Tibial artery (tissue), 4 donors: ENCODE measurements around the gene IGSF21.

Experiments
- DNase-seq, 2 donors: peaks; one replicate each; pipeline ENCODE4 v3.0.0-alpha.2; 2019
- H3K27ac ChIP-seq, 2 donors: fragments of 200-600 bp; sonication (generic) in 1 of 2; 1 replicate in 1 of 2; 2 replicates in 1 of 2; pipeline ENCODE4 v1.5.1; 2018 to 2019; ENCODE audit warnings: mild to moderate bottlenecking in 1 of 2
- H3K27me3 ChIP-seq, 2 donors: fragments of 200-600 bp; sonication (generic) in 1 of 2; one replicate each; pipeline versions ENCODE4 v1.5.1 to v1.6.0; 2016 to 2019
- H3K36me3 ChIP-seq, 3 donors: fragments of 200-600 bp; sonication (generic) in 2 of 3; one replicate each; pipeline ENCODE4 v1.5.1; 2016 to 2019; ENCODE audit warnings: mild to moderate bottlenecking in 2 of 3
- H3K4me1 ChIP-seq, 4 donors: fragments of 200-600 bp; sonication (generic) in 2 of 4; 1 replicate in 3 of 4; 2 replicates in 1 of 4; pipeline ENCODE4 v1.5.1; 2016 to 2019
- H3K4me3 ChIP-seq, 2 donors: fragments of 200-600 bp; sonication (generic) in 1 of 2; 1 replicate in 1 of 2; 2 replicates in 1 of 2; pipeline ENCODE4 v1.5.1; 2018 to 2019; ENCODE audit warnings: mild to moderate bottlenecking in 2 of 2
- H3K9me3 ChIP-seq, 3 donors: fragments of 200-600 bp; sonication (generic) in 1 of 3; one replicate each; pipeline ENCODE4 v1.5.1; 2016 to 2019
- CTCF ChIP-seq, 2 experiments: fragments of 200-600 bp in 1 of 2; fragments of 450-650 bp in 1 of 2; IDR thresholded peaks; one replicate each; pipeline ENCODE4 v1.5.1; 2017 to 2019; ENCODE audit warnings: antibody characterized with exemption in 2 of 2, mild to moderate bottlenecking in 1 of 2, moderate library complexity in 1 of 2
- intact Hi-C: fragments of 100-400 bp; cut with DNase I; formaldehyde crosslinking; loops from one replicate; pipeline ENCODE4 v1.15.0; 2023; ENCODE audit warnings: low total_unique reads

The IGSF21 gene

GRCh38 chr1:18290740-18291412 is 183.3 kb downstream of the IGSF21 start:
- no peaks in the 10 kb centered on the region for H3K4me1 ChIP-seq
- H3K9me3 ChIP-seq: no peaks in the 10 kb centered on the region
- no peak overlapping the region for H3K27ac ChIP-seq
- no peak overlapping the region for H3K4me3 ChIP-seq
- intact Hi-C loops: no loop called here
- no peak for DNase-seq
- peaks cover 0 to 88% of the 10 kb centered on the region in 2 donors for H3K27me3 ChIP-seq
- H3K36me3 ChIP-seq: no peaks in the 10 kb centered on the region
- no peak for TF ChIP-seq CTCF (IDR thresholded peaks at IDR 0.05)

- Histone ChIP-seq H3K4me3 (no peak overlapping the region), H3K36me3 (no peaks in the 10 kb centered on the region), H3K27ac (no peak overlapping the region), H3K4me1 (no peaks in the 10 kb centered on the region), H3K9me3 (no peaks in the 10 kb centered on the region), H3K27me3 (peaks cover 0 to 93% of the 10 kb centered on the region in 2 donors)
- intact Hi-C loops: no loop called here
- no peak for DNase-seq
- no peak for TF ChIP-seq CTCF (IDR thresholded peaks at IDR 0.05)
These were observed 184.9 kb downstream of the IGSF21 start for GRCh38 chr1:18292531-18292930.

- H3K27me3 ChIP-seq: peaks cover 0 to 96% of the 10 kb centered on the region in 2 donors
- H3K27ac ChIP-seq: no peak overlapping the region
- no peaks in the 10 kb centered on the region for H3K36me3 ChIP-seq
- intact Hi-C loops: no loop called here
- no peak for TF ChIP-seq CTCF (IDR thresholded peaks at IDR 0.05)
- H3K4me3 ChIP-seq: no peak overlapping the region
- no peaks in the 10 kb centered on the region for H3K9me3 ChIP-seq
- no peak for DNase-seq
- no peaks in the 10 kb centered on the region for H3K4me1 ChIP-seq
These were observed 185.7 kb downstream of the IGSF21 start for GRCh38 chr1:18293291-18293690.

GRCh38 chr1:18294437-18295176 is 187.0 kb downstream of the IGSF21 start:
- intact Hi-C loops: no loop called here
- no peak overlapping the region for H3K4me3 ChIP-seq
- H3K4me1 ChIP-seq: no peaks in the 10 kb centered on the region
- no peak overlapping the region for H3K27ac ChIP-seq
- TF ChIP-seq CTCF (IDR thresholded peaks at IDR 0.05): no peak
- H3K27me3 ChIP-seq: peaks cover 0 to 95% of the 10 kb centered on the region in 2 donors
- H3K9me3 ChIP-seq: no peaks in the 10 kb centered on the region
- no peaks in the 10 kb centered on the region for H3K36me3 ChIP-seq
- no peak for DNase-seq

- no peak for DNase-seq
- H3K4me1 ChIP-seq: no peaks in the 10 kb centered on the region
- H3K27me3 ChIP-seq: peaks cover 0 to 78% of the 10 kb centered on the region in 2 donors
- intact Hi-C loops: no loop called here
- no peaks in the 10 kb centered on the region for H3K9me3 ChIP-seq
- H3K36me3 ChIP-seq: no peaks in the 10 kb centered on the region
- no peak for TF ChIP-seq CTCF (IDR thresholded peaks at IDR 0.05)
- no peak overlapping the region for H3K27ac ChIP-seq
- H3K4me3 ChIP-seq: no peak overlapping the region
These were observed 190.5 kb downstream of the IGSF21 start for GRCh38 chr1:18297896-18298648.
